Hepatocyte (in vitro differentiated cells): Measurements from ENCODE around the gene JAM2. TPM values are rescaled to one million over a fixed set of nuclear protein-coding genes. Genes with fewer than 3 reads are reported as not detected.

Experiments used
- DNase-seq: peaks from one replicate; pipeline ENCODE4 v3.0.0-alpha.2; 2016; ENCODE audit warnings: low spot score
- H2AFZ ChIP-seq: fragments of 200-600 bp; sonication (generic); 2 replicates; pipeline ENCODE4 v1.6.0; 2016; ENCODE audit warnings: antibody characterized with exemption, mild to moderate bottlenecking
- H3K27ac ChIP-seq: fragments of 200-600 bp; sonication (generic); 2 replicates; pipeline ENCODE4 v1.5.1; 2016; ENCODE audit warnings: mild to moderate bottlenecking
- H3K27me3 ChIP-seq: fragments of 200-600 bp; sonication (generic); 2 replicates; pipeline ENCODE4 v1.6.1; 2016
- H3K36me3 ChIP-seq: fragments of 200-600 bp; sonication (generic); replicated peaks from 2 replicates; pipeline ENCODE4 v1.5.1; 2016; ENCODE audit warnings: low read depth; ENCODE audit not compliant: insufficient read depth
- H3K4me1 ChIP-seq: fragments of 200-600 bp; sonication (generic); 2 replicates; pipeline ENCODE4 v1.5.1; 2016; ENCODE audit warnings: mild to moderate bottlenecking, moderate library complexity; ENCODE audit not compliant: insufficient read depth
- H3K4me2 ChIP-seq: fragments of 200-600 bp; sonication (generic); 2 replicates; pipeline ENCODE4 v1.6.0; 2016
- H3K4me3 ChIP-seq: fragments of 200-600 bp; sonication (generic); 2 replicates; pipeline ENCODE4 v1.5.1; 2016; ENCODE audit warnings: mild to moderate bottlenecking
- H3K79me2 ChIP-seq: fragments of 200-600 bp; sonication (generic); 2 replicates; pipeline ENCODE4 v1.6.0; 2017; ENCODE audit warnings: mild to moderate bottlenecking
- H3K9me2 ChIP-seq: fragments of 200-600 bp; sonication (generic); replicated peaks from 2 replicates; pipeline ENCODE4 v1.6.0; 2017; ENCODE audit warnings: mild to moderate bottlenecking; ENCODE audit not compliant: insufficient read depth
- H3K9me3 ChIP-seq: fragments of 200-600 bp; sonication (generic); 2 replicates; pipeline ENCODE4 v1.5.1; 2016; ENCODE audit warnings: low read depth, mild to moderate bottlenecking
- H4K20me1 ChIP-seq: fragments of 200-600 bp; sonication (generic); 2 replicates; pipeline ENCODE4 v1.6.0; 2016; ENCODE audit warnings: mild to moderate bottlenecking; ENCODE audit not compliant: insufficient read depth, poor library complexity, severe bottlenecking
- EZH2 ChIP-seq: fragments of 200-600 bp; sonication (generic); IDR thresholded peaks from 2 replicates; pipeline ENCODE4 v1.6.1; 2016; ENCODE audit warnings: antibody characterized with exemption, mild to moderate bottlenecking, borderline replicate concordance
- EZH2phosphoT487 ChIP-seq: fragments of 200-600 bp; sonication (generic); IDR thresholded peaks from one replicate; pipeline ENCODE4 v1.6.1; 2018; ENCODE audit warnings: antibody characterized with exemption, mild to moderate bottlenecking, low read depth, moderate library complexity; ENCODE audit not compliant: unreplicated experiment, severe bottlenecking
- WGBS: methylation state at CpG from one replicate; pipeline ENCODE4 v1.1.6; 2016; ENCODE audit warnings: low lambda C conversion rate; ENCODE audit errors: missing lambda C conversion rate; 5-methylcytosine and 5-hydroxymethylcytosine counted together
- polyA plus RNA-seq: library from polyadenylated mRNA; unstranded; fragments of >200 nt; fragmentation: Nextera tagmentation; extraction: Ambion mirVana; gene quantifications from 2 replicates; pipeline ENCODE4 v1.2.1, GENCODE V29; 2016
- total RNA-seq: library from RNA; depleted of rRNA; stranded (reverse); fragments of >200 nt; gene quantifications from 2 replicates; pipeline ENCODE4 v1.2.3, GENCODE V29; 2014
- TF ChIP-seq, protein P1 (sequence below): fragments of 200-600 bp; sonication (generic); IDR thresholded peaks from 2 replicates; pipeline ENCODE4 v1.5.1; 2016; ENCODE audit warnings: antibody characterized with exemption, mild to moderate bottlenecking; ENCODE audit not compliant: poor library complexity

The JAM2 gene
- total and polyA plus RNA-seq, 2 experiments from 2014 or later: 1.8 to 4.9 TPM

- H3K4me1 ChIP-seq: peaks cover 7% of the 10 kb centered on the region
- TF ChIP-seq EZH2: no peak
- TF ChIP-seq, protein P1, sequence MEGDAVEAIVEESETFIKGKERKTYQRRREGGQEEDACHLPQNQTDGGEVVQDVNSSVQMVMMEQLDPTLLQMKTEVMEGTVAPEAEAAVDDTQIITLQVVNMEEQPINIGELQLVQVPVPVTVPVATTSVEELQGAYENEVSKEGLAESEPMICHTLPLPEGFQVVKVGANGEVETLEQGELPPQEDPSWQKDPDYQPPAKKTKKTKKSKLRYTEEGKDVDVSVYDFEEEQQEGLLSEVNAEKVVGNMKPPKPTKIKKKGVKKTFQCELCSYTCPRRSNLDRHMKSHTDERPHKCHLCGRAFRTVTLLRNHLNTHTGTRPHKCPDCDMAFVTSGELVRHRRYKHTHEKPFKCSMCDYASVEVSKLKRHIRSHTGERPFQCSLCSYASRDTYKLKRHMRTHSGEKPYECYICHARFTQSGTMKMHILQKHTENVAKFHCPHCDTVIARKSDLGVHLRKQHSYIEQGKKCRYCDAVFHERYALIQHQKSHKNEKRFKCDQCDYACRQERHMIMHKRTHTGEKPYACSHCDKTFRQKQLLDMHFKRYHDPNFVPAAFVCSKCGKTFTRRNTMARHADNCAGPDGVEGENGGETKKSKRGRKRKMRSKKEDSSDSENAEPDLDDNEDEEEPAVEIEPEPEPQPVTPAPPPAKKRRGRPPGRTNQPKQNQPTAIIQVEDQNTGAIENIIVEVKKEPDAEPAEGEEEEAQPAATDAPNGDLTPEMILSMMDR: peak; percentile 95
- H2AFZ ChIP-seq: peak overlapping the region; percentile 97
- peak overlapping the region; percentile 74 for H3K4me3 ChIP-seq
- no peak overlapping the region for H3K27ac ChIP-seq
- no peaks in the 10 kb centered on the region for H3K36me3 ChIP-seq
- whole genome bisulfite sequencing: 14% methylated on average over 18 of the region's 18 CpGs
- no peaks in the 10 kb centered on the region for H3K9me2 ChIP-seq
- peak overlapping the region; percentile 78 for H3K4me2 ChIP-seq
- no peaks in the 10 kb centered on the region for H3K9me3 ChIP-seq
- no peaks in the 10 kb centered on the region for H3K27me3 ChIP-seq
- no peaks in the 10 kb centered on the region for H4K20me1 ChIP-seq
- peak; percentile 90 for DNase-seq
- H3K79me2 ChIP-seq: peaks cover 22% of the 10 kb centered on the region
Observed at GRCh38 chr21:25608044-25608737, 30.9 kb upstream of the JAM2 start.

- no peaks in the 10 kb centered on the region for H3K79me2 ChIP-seq
- 72% methylated on average over 1 of the region's 1 CpG for WGBS
- DNase-seq: no peak
- no peaks in the 10 kb centered on the region for H3K9me3 ChIP-seq
- H4K20me1 ChIP-seq: no peaks in the 10 kb centered on the region
- H3K9me2 ChIP-seq: no peaks in the 10 kb centered on the region
- no peaks in the 10 kb centered on the region for H3K36me3 ChIP-seq
- no peak overlapping the region for H3K4me3 ChIP-seq
- no peak overlapping the region for H2AFZ ChIP-seq
- H3K4me1 ChIP-seq: no peaks in the 10 kb centered on the region
- TF ChIP-seq EZH2phosphoT487 (no peak), EZH2 (no peak)
- TF ChIP-seq, protein P1: no peak
- no peak overlapping the region for H3K27ac ChIP-seq
- no peak overlapping the region for H3K4me2 ChIP-seq
- H3K27me3 ChIP-seq: no peaks in the 10 kb centered on the region
Observed at GRCh38 chr21:25614441-25614840, 24.6 kb upstream of the JAM2 start.

DNA sequence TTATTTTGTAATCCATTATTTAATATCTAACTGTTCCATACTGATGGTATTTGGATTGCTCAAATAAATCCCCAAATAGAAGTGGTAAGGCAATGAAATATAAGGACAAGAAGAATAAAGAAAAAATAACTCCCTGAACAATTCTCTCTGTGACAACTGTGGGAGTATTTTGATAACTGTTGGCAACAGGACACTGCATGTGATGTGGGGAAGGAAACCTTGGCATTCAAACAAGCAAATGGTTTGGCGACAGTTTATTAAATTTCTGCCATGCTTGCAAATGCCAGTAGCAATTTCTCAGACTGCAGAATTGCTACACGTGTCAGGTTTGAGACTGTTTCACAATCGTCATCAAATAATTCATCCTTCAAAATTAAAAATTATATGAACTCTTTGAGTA, 23.2 kb upstream of the JAM2 start:
- Histone ChIP-seq H3K4me2 (no peak overlapping the region), H3K4me1 (no peaks in the 10 kb centered on the region), H3K79me2 (no peaks in the 10 kb centered on the region), H3K27ac (no peak overlapping the region), H2AFZ (no peak overlapping the region), H3K36me3 (no peaks in the 10 kb centered on the region), H3K27me3 (no peaks in the 10 kb centered on the region), H4K20me1 (no peaks in the 10 kb centered on the region), H3K4me3 (no peak overlapping the region), H3K9me3 (no peaks in the 10 kb centered on the region), H3K9me2 (no peaks in the 10 kb centered on the region)
- TF ChIP-seq, protein P1: no peak
- TF ChIP-seq EZH2phosphoT487 (no peak), EZH2 (no peak)
- DNase-seq: no peak
- 91% methylated on average over 3 of the region's 3 CpGs for WGBS
